Smooth muscle cell (in vitro differentiated cells): Measurements from ENCODE around the gene SPDYC. TPM values are rescaled to one million over a fixed set of nuclear protein-coding genes. Genes with fewer than 3 reads are reported as not detected.
"Not testable (repeated sequence)": the region's sequence is repeated elsewhere in the genome, so short reads cannot be mapped to it uniquely, and the experiment has no call there.

ENCODE experiments used
- DNase-seq: peaks from one replicate; lab custom pipeline; 2025; ENCODE audit not compliant: unreplicated experiment; lab: John Stamatoyannopoulos, UW
- H2AFZ ChIP-seq: fragments of 200-600 bp; sonication (generic); 2 replicates; pipeline ENCODE4 v1.6.0; 2016; ENCODE audit warnings: antibody characterized with exemption, low read depth, mild to moderate bottlenecking
- H3F3A ChIP-seq: fragments of 200-600 bp; sonication (generic); 2 replicates; pipeline ENCODE4 v1.6.0; 2017; ENCODE audit warnings: antibody characterized with exemption, low read depth
- H3K27ac ChIP-seq: fragments of 200-600 bp; sonication (generic); 2 replicates; pipeline ENCODE4 v1.5.1; 2016; ENCODE audit warnings: low read depth, mild to moderate bottlenecking
- H3K27me3 ChIP-seq: fragments of 200-600 bp; sonication (generic); 2 replicates; pipeline ENCODE4 v1.6.1; 2016; ENCODE audit warnings: low read depth, mild to moderate bottlenecking
- H3K36me3 ChIP-seq: fragments of 200-600 bp; sonication (generic); 2 replicates; pipeline ENCODE4 v1.5.1; 2016; ENCODE audit warnings: low read depth
- H3K4me1 ChIP-seq: fragments of 200-600 bp; sonication (generic); 2 replicates; pipeline ENCODE4 v1.5.1; 2016; ENCODE audit warnings: low read depth
- H3K4me2 ChIP-seq: fragments of 200-600 bp; sonication (generic); 2 replicates; pipeline ENCODE4 v1.6.0; 2016; ENCODE audit warnings: mild to moderate bottlenecking
- H3K4me3 ChIP-seq: fragments of 200-600 bp; sonication (generic); 2 replicates; pipeline ENCODE4 v1.5.1; 2016; ENCODE audit warnings: mild to moderate bottlenecking
- H3K79me2 ChIP-seq: fragments of 200-600 bp; sonication (generic); 2 replicates; pipeline ENCODE4 v1.6.0; 2016; ENCODE audit warnings: low read depth, mild to moderate bottlenecking
- H3K9ac ChIP-seq: fragments of 200-600 bp; sonication (generic); 2 replicates; pipeline ENCODE4 v1.6.0; 2016; ENCODE audit warnings: low read depth
- H3K9me3 ChIP-seq: fragments of 200-600 bp; sonication (generic); replicated peaks from 2 replicates; pipeline ENCODE4 v1.5.1; 2016; ENCODE audit warnings: low read depth
- H4K20me1 ChIP-seq: fragments of 200-600 bp; sonication (generic); 2 replicates; pipeline ENCODE4 v1.6.0; 2016; ENCODE audit warnings: low read depth
- WGBS: methylation state at CpG from one replicate; pipeline ENCODE4 v1.1.7; 2016; ENCODE audit warnings: low lambda C conversion rate; 5-methylcytosine and 5-hydroxymethylcytosine counted together
- polyA plus RNA-seq: library from polyadenylated mRNA; unstranded; fragments of >200 nt; fragmentation: Nextera tagmentation; extraction: Ambion mirVana; gene quantifications from 2 replicates; pipeline ENCODE4 v1.2.1, GENCODE V29; 2016
- total RNA-seq: library from RNA; depleted of rRNA; stranded (reverse); fragments of >200 nt; gene quantifications from 2 replicates; pipeline ENCODE4 v1.2.3, GENCODE V29; 2014
- TF ChIP-seq, protein P1 (sequence below): fragments of 200-600 bp; sonication (generic); IDR thresholded peaks from 2 replicates; pipeline ENCODE4 v1.5.1; 2017; ENCODE audit warnings: borderline replicate concordance, mild to moderate bottlenecking, antibody characterized with exemption; ENCODE audit not compliant: insufficient read depth, poor library complexity, severe bottlenecking

SPDYC gene
- total and polyA plus RNA-seq, 2 experiments from 2014 or later: not detected

DNA sequence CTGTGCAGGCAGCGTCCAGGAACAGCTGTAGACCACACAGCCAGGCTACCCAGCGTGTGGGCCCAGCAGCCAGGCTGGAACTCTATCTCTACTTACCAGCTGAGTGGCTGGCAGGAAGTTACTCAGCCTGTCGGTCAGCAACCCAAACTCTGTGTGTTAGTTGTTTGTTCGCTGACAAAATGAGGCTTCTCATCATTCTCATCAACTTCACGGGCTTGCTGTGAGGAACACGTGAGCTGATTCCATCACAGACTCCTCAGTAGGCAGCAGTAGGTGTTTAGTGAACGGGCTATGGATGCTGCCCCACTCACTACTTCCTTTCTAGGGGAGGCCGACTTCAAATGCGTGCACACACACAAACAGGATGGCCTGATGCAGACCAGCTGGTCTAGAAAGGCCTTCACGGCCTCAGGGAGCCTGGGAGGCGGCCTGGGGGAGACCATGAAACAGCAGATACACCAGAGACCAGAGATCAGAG lies 830 bp upstream of the SPDYC start:
- H4K20me1 ChIP-seq: no peaks in the 10 kb centered on the region
- H2AFZ ChIP-seq: peak overlapping the region; percentile 81
- peak overlapping the region; percentile 44 for H3K9ac ChIP-seq
- no peaks in the 10 kb centered on the region for H3K27me3 ChIP-seq
- 36% methylated on average over 11 of the region's 11 CpGs for WGBS
- peak overlapping the region; percentile 82 for H3K27ac ChIP-seq
- H3K36me3 ChIP-seq: no peaks in the 10 kb centered on the region
- H3K9me3 ChIP-seq: no peaks in the 10 kb centered on the region
- DNase-seq: no peak
- no peaks in the 10 kb centered on the region for H3K79me2 ChIP-seq
- no peak overlapping the region for H3K4me3 ChIP-seq
- H3K4me2 ChIP-seq: no peak overlapping the region
- no peaks in the 10 kb centered on the region for H3K4me1 ChIP-seq
- H3F3A ChIP-seq: no peaks in the 10 kb centered on the region
- TF ChIP-seq, protein P1, sequence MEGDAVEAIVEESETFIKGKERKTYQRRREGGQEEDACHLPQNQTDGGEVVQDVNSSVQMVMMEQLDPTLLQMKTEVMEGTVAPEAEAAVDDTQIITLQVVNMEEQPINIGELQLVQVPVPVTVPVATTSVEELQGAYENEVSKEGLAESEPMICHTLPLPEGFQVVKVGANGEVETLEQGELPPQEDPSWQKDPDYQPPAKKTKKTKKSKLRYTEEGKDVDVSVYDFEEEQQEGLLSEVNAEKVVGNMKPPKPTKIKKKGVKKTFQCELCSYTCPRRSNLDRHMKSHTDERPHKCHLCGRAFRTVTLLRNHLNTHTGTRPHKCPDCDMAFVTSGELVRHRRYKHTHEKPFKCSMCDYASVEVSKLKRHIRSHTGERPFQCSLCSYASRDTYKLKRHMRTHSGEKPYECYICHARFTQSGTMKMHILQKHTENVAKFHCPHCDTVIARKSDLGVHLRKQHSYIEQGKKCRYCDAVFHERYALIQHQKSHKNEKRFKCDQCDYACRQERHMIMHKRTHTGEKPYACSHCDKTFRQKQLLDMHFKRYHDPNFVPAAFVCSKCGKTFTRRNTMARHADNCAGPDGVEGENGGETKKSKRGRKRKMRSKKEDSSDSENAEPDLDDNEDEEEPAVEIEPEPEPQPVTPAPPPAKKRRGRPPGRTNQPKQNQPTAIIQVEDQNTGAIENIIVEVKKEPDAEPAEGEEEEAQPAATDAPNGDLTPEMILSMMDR: no peak

DNA sequence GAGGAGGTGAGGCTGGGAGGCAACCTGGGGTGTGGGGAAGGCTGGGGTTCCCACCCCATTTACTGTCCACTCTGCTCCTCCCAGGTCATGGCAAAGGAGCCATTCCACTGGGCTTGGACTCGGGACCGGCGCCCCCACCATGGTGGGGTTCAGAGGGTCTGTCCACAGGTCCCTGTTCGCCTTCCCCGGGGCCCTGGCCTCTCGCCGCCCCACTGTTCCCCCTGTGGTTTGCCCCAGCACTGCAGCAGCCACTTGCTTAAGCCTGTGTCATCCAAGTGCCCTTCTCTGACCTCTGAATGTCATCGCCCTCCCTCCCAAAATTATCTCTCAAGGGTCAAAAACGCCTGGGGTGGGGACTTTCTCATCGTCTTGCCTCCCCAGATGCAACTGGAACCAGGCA lies 2.6 kb downstream of the SPDYC start:
- H3K4me2 ChIP-seq: no peak overlapping the region
- H2AFZ ChIP-seq: no peak overlapping the region
- no peak overlapping the region for H3K27ac ChIP-seq
- H3K4me1 ChIP-seq: no peaks in the 10 kb centered on the region
- 90% methylated on average over 10 of the region's 10 CpGs for WGBS
- no peaks in the 10 kb centered on the region for H3K36me3 ChIP-seq
- no peak overlapping the region for H3K4me3 ChIP-seq
- DNase-seq: no peak
- H3K9me3 ChIP-seq: no peaks in the 10 kb centered on the region
- H4K20me1 ChIP-seq: no peaks in the 10 kb centered on the region
- H3K9ac ChIP-seq: no peak overlapping the region
- TF ChIP-seq, protein P1: no peak
- no peaks in the 10 kb centered on the region for H3K27me3 ChIP-seq
- no peaks in the 10 kb centered on the region for H3K79me2 ChIP-seq
- no peaks in the 10 kb centered on the region for H3F3A ChIP-seq

DNA sequence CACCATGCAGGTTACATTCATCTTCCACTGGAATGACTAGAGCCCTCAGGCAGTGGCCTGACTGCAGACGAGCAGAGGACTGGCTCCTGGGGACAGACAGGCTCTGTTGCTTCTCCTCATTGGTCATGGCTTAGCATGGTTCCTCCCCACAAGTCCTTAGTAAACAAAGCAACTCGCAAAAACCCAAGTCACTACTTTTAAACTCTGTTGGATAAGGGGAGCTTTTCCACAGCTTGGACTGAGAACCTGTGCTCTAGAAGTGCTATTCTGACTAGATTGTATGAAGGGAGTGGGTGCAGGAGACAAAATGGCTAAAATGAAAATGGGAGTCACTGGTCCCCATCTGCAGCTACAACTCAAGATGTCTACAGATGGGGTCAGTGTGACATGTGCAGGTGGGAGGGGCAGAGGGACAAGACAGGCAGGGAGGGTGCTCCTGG lies 4.6 kb downstream of the SPDYC start:
- not testable (repeated sequence) for H3K27me3 ChIP-seq, H3K36me3 ChIP-seq, H3K27ac ChIP-seq, H3K9ac ChIP-seq, H3K4me3 ChIP-seq, DNase-seq, H3K9me3 ChIP-seq, H3K4me2 ChIP-seq, H3K79me2 ChIP-seq, H4K20me1 ChIP-seq, H2AFZ ChIP-seq, H3F3A ChIP-seq, H3K4me1 ChIP-seq
- 22% methylated on average over 2 of the region's 2 CpGs for WGBS

DNA sequence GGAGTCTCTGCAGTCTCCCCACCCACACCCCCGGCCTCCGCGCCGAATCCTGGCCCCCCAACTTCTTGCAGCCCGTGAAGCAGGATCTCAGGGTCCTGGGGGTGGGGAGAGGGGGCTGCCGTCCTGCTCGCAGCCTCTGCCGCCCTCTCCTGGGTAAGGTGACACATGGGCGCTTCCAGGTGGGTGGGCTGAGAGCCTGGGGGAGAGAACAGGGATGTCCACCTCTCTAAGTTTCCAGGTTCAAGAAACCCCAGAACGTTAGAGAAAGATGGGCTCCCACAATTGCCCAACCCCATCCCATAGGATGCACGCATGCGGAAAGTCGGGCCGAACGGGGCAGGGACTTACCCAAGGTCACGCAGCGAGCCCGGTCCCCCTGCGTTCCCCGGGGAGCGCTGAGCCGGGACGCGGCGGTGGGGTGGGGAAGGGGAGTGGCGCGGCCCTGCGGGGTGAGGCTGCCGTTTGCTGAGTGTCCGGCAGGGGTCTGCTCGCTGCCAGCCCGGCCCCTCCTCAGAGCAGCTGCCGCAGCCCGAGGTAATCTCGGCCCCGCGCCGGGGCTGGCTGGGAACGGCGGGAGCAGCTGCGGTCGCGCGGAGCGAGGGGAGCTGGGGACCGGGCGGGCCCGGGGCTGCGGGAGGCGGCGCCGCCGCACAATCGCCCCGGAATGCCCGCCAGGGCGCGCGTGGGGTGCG lies 11.0 kb downstream of the SPDYC start:
- peak overlapping the region; percentile 77 for H2AFZ ChIP-seq

More for the DNA sequence above, 11.0 kb downstream of the SPDYC start:
- peak overlapping the region; percentile 95 for H3K4me3 ChIP-seq
- H3K4me1 ChIP-seq: no peaks in the 10 kb centered on the region
- TF ChIP-seq, protein P1: peak; percentile 42
- DNase-seq: peak; percentile 44
- H3K9me3 ChIP-seq: no peaks in the 10 kb centered on the region
- H3K27ac ChIP-seq: no peak overlapping the region
- H3K9ac ChIP-seq: peak overlapping the region; percentile 74
- H3F3A ChIP-seq: no peaks in the 10 kb centered on the region
- H3K4me2 ChIP-seq: peak overlapping the region; percentile 97
- H3K27me3 ChIP-seq: no peaks in the 10 kb centered on the region
- 1% methylated on average over 38 of the region's 60 CpGs for WGBS
- peaks cover 28% of the 10 kb centered on the region for H4K20me1 ChIP-seq
- peaks cover 31% of the 10 kb centered on the region for H3K79me2 ChIP-seq
- H3K36me3 ChIP-seq: no peaks in the 10 kb centered on the region
